Measurements from ENCODE around the gene GSDME.

Gene GSDME

GRCh38 chr7:24713039-24713793, 44.0 kb downstream of the GSDME start:
- no peaks in the 10 kb centered on the region for H3K79me2 ChIP-seq (ENCODE audit: control insufficient read depth, insufficient read depth, low read length)
- H3K4me1 ChIP-seq (ENCODE audit: control insufficient read depth, low read depth, low read length) = no peaks in the 10 kb centered on the region
- DNase-seq = no peak
- no peaks in the 10 kb centered on the region for H3K36me3 ChIP-seq (ENCODE audit: control insufficient read depth, insufficient read depth, low read length)
- H2BK15ac ChIP-seq (replicated peaks; ENCODE audit: low read depth) = no peak overlapping the region
- H3K27ac ChIP-seq (ENCODE audit: low read depth, low read length) = no peak overlapping the region
- no peak overlapping the region for H3K4me2 ChIP-seq (ENCODE audit: low read length)
- no CpG with 5 or more reads among the region's 12 CpGs for WGBS (ENCODE audit: extremely low coverage, insufficient coverage, low lambda C conversion rate)
- H3K4ac ChIP-seq (ENCODE audit: low read depth, low read length) = no peak overlapping the region
- no peak overlapping the region for H2BK5ac ChIP-seq (ENCODE audit: low read length)
- H4K5ac ChIP-seq (ENCODE audit: low read length) = no peak overlapping the region
- no peak overlapping the region for H3K18ac ChIP-seq (ENCODE audit: low read length)
- no peak overlapping the region for H2AK5ac ChIP-seq (ENCODE audit: low read length)
- no peak overlapping the region for H2BK120ac ChIP-seq (ENCODE audit: low read depth, low read length)
- no peak overlapping the region for H3K56ac ChIP-seq (ENCODE audit: low read length)
- no peak overlapping the region for H3K4me3 ChIP-seq (ENCODE audit: low read length)
- no peaks in the 10 kb centered on the region for H3K79me1 ChIP-seq (ENCODE audit: low read length)
- no peak overlapping the region for H3K23ac ChIP-seq (ENCODE audit: low read length)
- no peak overlapping the region for H4K8ac ChIP-seq (ENCODE audit: low read depth, low read length)
- no peak overlapping the region for H3K9ac ChIP-seq (ENCODE audit: low read length)
- H3K27me3 ChIP-seq (ENCODE audit: insufficient read depth, low read length, poor library complexity) = no peaks in the 10 kb centered on the region

GRCh38 chr7:24709585-24710360, 47.5 kb downstream of the GSDME start:
- Histone ChIP-seq H3K79me1 (ENCODE audit: low read length) (no peaks in the 10 kb centered on the region), H3K4ac (ENCODE audit: low read depth, low read length) (no peak overlapping the region), H4K5ac (ENCODE audit: low read length) (no peak overlapping the region), H3K79me2 (ENCODE audit: control insufficient read depth, insufficient read depth, low read length) (no peaks in the 10 kb centered on the region), H2BK120ac (ENCODE audit: low read depth, low read length) (no peak overlapping the region), H4K8ac (ENCODE audit: low read depth, low read length) (no peak overlapping the region), H3K36me3 (ENCODE audit: control insufficient read depth, insufficient read depth, low read length) (no peaks in the 10 kb centered on the region), H3K18ac (ENCODE audit: low read length) (no peak overlapping the region), H3K23ac (ENCODE audit: low read length) (no peak overlapping the region), H3K9ac (ENCODE audit: low read length) (no peak overlapping the region), H2BK5ac (ENCODE audit: low read length) (no peak overlapping the region), H3K27ac (ENCODE audit: low read depth, low read length) (no peak overlapping the region), H3K56ac (ENCODE audit: low read length) (no peak overlapping the region), H2AK5ac (ENCODE audit: low read length) (no peak overlapping the region), H3K27me3 (ENCODE audit: insufficient read depth, low read length, poor library complexity) (no peaks in the 10 kb centered on the region), H3K4me2 (ENCODE audit: low read length) (no peak overlapping the region), H2BK15ac (replicated peaks; ENCODE audit: low read depth) (no peak overlapping the region), H3K4me1 (ENCODE audit: control insufficient read depth, low read depth, low read length) (no peaks in the 10 kb centered on the region), H3K4me3 (ENCODE audit: low read length) (no peak overlapping the region)
- DNase-seq = no peak
- no CpG with 5 or more reads among the region's 15 CpGs for WGBS (ENCODE audit: extremely low coverage, insufficient coverage, low lambda C conversion rate)

GRCh38 chr7:24709051-24709450, 48.2 kb downstream of the GSDME start:
- no peaks in the 10 kb centered on the region for H3K79me1 ChIP-seq (ENCODE audit: low read length)
- no peak overlapping the region for H4K5ac ChIP-seq (ENCODE audit: low read length)
- H3K4me2 ChIP-seq (ENCODE audit: low read length) = no peak overlapping the region
- no peak overlapping the region for H3K9ac ChIP-seq (ENCODE audit: low read length)
- no CpG with 5 or more reads among the region's 5 CpGs for WGBS (ENCODE audit: extremely low coverage, insufficient coverage, low lambda C conversion rate)
- no peak overlapping the region for H3K4ac ChIP-seq (ENCODE audit: low read depth, low read length)
- H3K36me3 ChIP-seq (ENCODE audit: control insufficient read depth, insufficient read depth, low read length) = no peaks in the 10 kb centered on the region
- H2BK5ac ChIP-seq (ENCODE audit: low read length) = no peak overlapping the region
- no peak overlapping the region for H3K4me3 ChIP-seq (ENCODE audit: low read length)
- H3K27me3 ChIP-seq (ENCODE audit: insufficient read depth, low read length, poor library complexity) = no peaks in the 10 kb centered on the region
- no peaks in the 10 kb centered on the region for H3K4me1 ChIP-seq (ENCODE audit: control insufficient read depth, low read depth, low read length)
- no peaks in the 10 kb centered on the region for H3K79me2 ChIP-seq (ENCODE audit: control insufficient read depth, insufficient read depth, low read length)
- no peak overlapping the region for H3K23ac ChIP-seq (ENCODE audit: low read length)
- H2AK5ac ChIP-seq (ENCODE audit: low read length) = no peak overlapping the region
- H4K8ac ChIP-seq (ENCODE audit: low read depth, low read length) = no peak overlapping the region
- no peak overlapping the region for H3K56ac ChIP-seq (ENCODE audit: low read length)
- no peak overlapping the region for H3K27ac ChIP-seq (ENCODE audit: low read depth, low read length)
- H3K18ac ChIP-seq (ENCODE audit: low read length) = no peak overlapping the region
- no peak overlapping the region for H2BK15ac ChIP-seq (replicated peaks; ENCODE audit: low read depth)
- no peak for DNase-seq
- no peak overlapping the region for H2BK120ac ChIP-seq (ENCODE audit: low read depth, low read length)

- Histone ChIP-seq H3K4me2 (ENCODE audit: low read length) (no peak overlapping the region), H3K27ac (ENCODE audit: low read depth, low read length) (no peak overlapping the region), H2BK5ac (ENCODE audit: low read length) (no peak overlapping the region), H3K27me3 (ENCODE audit: insufficient read depth, low read length, poor library complexity) (no peaks in the 10 kb centered on the region), H3K9ac (ENCODE audit: low read length) (no peak overlapping the region), H3K79me1 (ENCODE audit: low read length) (no peaks in the 10 kb centered on the region), H3K79me2 (ENCODE audit: control insufficient read depth, insufficient read depth, low read length) (no peaks in the 10 kb centered on the region), H3K56ac (ENCODE audit: low read length) (no peak overlapping the region), H3K4me1 (ENCODE audit: control insufficient read depth, low read depth, low read length) (no peaks in the 10 kb centered on the region), H3K23ac (ENCODE audit: low read length) (no peak overlapping the region), H2AK5ac (ENCODE audit: low read length) (no peak overlapping the region), H4K5ac (ENCODE audit: low read length) (no peak overlapping the region), H2BK15ac (replicated peaks; ENCODE audit: low read depth) (no peak overlapping the region), H3K18ac (ENCODE audit: low read length) (no peak overlapping the region), H3K4me3 (ENCODE audit: low read length) (no peak overlapping the region), H4K8ac (ENCODE audit: low read depth, low read length) (no peak overlapping the region), H3K36me3 (ENCODE audit: control insufficient read depth, insufficient read depth, low read length) (no peaks in the 10 kb centered on the region), H2BK120ac (ENCODE audit: low read depth, low read length) (no peak overlapping the region), H3K4ac (ENCODE audit: low read depth, low read length) (no peak overlapping the region)
- DNase-seq = no peak
- WGBS (ENCODE audit: extremely low coverage, insufficient coverage, low lambda C conversion rate) = no CpG with 5 or more reads among the region's 9 CpGs
Measured at GRCh38 chr7:24707988-24708615, 49.2 kb downstream of the GSDME start.

DNA sequence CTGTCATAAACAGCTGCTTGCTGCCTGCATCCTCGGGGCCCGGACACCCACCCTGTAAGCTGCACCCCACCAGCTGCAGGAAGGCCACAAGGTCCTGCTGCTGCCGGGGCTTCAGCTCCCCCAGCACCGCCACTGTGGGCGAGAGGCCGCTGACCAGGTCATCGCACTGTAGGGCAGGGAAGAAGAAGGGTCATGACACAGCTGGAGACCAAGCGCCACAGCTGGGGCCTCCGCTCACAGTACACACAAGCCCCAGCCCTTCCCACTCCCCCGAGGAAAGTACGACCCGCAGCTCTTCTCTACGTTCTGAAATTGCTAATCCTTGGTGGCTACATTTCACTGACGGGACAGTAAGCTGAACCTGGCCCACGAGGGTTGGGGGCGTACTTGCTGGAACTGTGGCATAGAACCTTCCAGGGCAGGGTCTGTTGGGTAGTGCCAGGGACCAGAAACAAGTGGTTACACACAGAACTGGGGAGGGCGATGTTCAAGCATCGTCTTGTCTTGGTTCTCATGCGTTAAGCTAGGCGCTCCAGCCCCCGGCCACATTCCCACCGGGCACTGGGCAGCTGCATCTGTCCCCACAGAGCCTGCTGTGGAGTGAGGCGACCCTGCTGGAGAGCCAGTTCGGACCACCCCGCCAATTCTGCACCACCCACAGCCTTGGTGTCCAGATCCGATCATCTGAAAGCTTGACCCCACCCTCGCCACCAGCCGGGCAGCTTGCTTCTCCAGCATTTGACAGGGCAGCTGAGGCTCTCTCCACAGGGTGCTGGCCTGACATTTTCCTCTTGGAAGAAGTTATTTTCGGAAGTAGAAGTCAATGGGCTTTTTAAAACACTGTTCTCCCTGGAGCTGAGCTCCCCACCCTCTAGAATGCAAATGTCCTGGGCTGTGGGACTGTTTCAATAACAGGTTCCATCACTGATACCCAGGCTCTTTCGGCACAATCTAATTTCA, 50.8 kb downstream of the GSDME start:
- H3K56ac ChIP-seq (ENCODE audit: low read length) = no peak overlapping the region
- no peaks in the 10 kb centered on the region for H3K79me1 ChIP-seq (ENCODE audit: low read length)
- no peak overlapping the region for H3K9ac ChIP-seq (ENCODE audit: low read length)
- H3K4me2 ChIP-seq (ENCODE audit: low read length) = no peak overlapping the region
- no peak overlapping the region for H2BK120ac ChIP-seq (ENCODE audit: low read depth, low read length)
- no peaks in the 10 kb centered on the region for H3K27me3 ChIP-seq (ENCODE audit: insufficient read depth, low read length, poor library complexity)
- no peaks in the 10 kb centered on the region for H3K36me3 ChIP-seq (ENCODE audit: control insufficient read depth, insufficient read depth, low read length)
- H2BK15ac ChIP-seq (replicated peaks; ENCODE audit: low read depth) = no peak overlapping the region
- H3K4me3 ChIP-seq (ENCODE audit: low read length) = no peak overlapping the region
- H3K4me1 ChIP-seq (ENCODE audit: control insufficient read depth, low read depth, low read length) = no peaks in the 10 kb centered on the region
- no peak for DNase-seq
- H4K5ac ChIP-seq (ENCODE audit: low read length) = no peak overlapping the region
- no CpG with 5 or more reads among the region's 30 CpGs for WGBS (ENCODE audit: extremely low coverage, insufficient coverage, low lambda C conversion rate)
- no peak overlapping the region for H3K4ac ChIP-seq (ENCODE audit: low read depth, low read length)
- H3K23ac ChIP-seq (ENCODE audit: low read length) = no peak overlapping the region
- H4K8ac ChIP-seq (ENCODE audit: low read depth, low read length) = no peak overlapping the region
- H3K79me2 ChIP-seq (ENCODE audit: control insufficient read depth, insufficient read depth, low read length) = no peaks in the 10 kb centered on the region
- no peak overlapping the region for H3K18ac ChIP-seq (ENCODE audit: low read length)
- H3K27ac ChIP-seq (ENCODE audit: low read depth, low read length) = no peak overlapping the region
- no peak overlapping the region for H2AK5ac ChIP-seq (ENCODE audit: low read length)
- no peak overlapping the region for H2BK5ac ChIP-seq (ENCODE audit: low read length)

Data from mesendoderm (in vitro differentiated cells).